OCI-LY3 (cell line): ENCODE measurements around the gene DST.

Experiments
- H2AFZ ChIP-seq: fragments of 200-600, 300-600 bp; shearing (Covaris generic); 2 replicates; pipeline ENCODE4 v1.6.0; 2014; ENCODE audit warnings: antibody characterized with exemption, low read depth, low read length
- H3K27ac ChIP-seq: fragments of 200-600, 300-600 bp; sonication (generic); 2 replicates; pipeline ENCODE4 v1.5.1; 2014; ENCODE audit warnings: mild to moderate bottlenecking, low read length, moderate library complexity, mixed read lengths
- H3K27me3 ChIP-seq: fragments of 200-600, 300-600 bp; sonication (generic); 2 replicates; pipeline ENCODE4 v1.6.1; 2014; ENCODE audit warnings: low read depth, low read length, mixed read lengths
- H3K36me3 ChIP-seq: fragments of 200-600, 300-600 bp; sonication (generic); replicated peaks from 2 replicates; pipeline ENCODE3; 2014; ENCODE audit warnings: low read depth, low read length, mixed read lengths
- H3K4me1 ChIP-seq: fragments of 300-600, 200-600 bp; sonication (generic); 2 replicates; pipeline ENCODE4 v1.6.1; 2014; ENCODE audit warnings: low read length, mixed read lengths
- H3K4me2 ChIP-seq: fragments of 200-600, 300-600 bp; sonication (generic); 2 replicates; pipeline ENCODE4 v1.6.1; 2014; ENCODE audit warnings: low read length, mixed read lengths
- H3K4me3 ChIP-seq: fragments of 300-600, 200-600 bp; sonication (generic); 2 replicates; pipeline ENCODE4 v1.5.1; 2014; ENCODE audit warnings: antibody characterized with exemption, mild to moderate bottlenecking, low read length, moderate library complexity
- H3K79me2 ChIP-seq: fragments of 300-600, 200-600 bp; shearing (Covaris generic); 2 replicates; pipeline ENCODE4 v1.6.1; 2014; ENCODE audit warnings: mild to moderate bottlenecking, low read length, mixed read lengths
- H3K9ac ChIP-seq: fragments of 300-600, 200-600 bp; shearing (Covaris generic); 2 replicates; pipeline ENCODE4 v1.6.0; 2014; ENCODE audit warnings: mild to moderate bottlenecking, low read length, moderate library complexity
- H3K9me3 ChIP-seq: fragments of 200-600, 300-600 bp; shearing (Covaris generic); 2 replicates; pipeline ENCODE4 v1.6.1; 2014; ENCODE audit warnings: low read length, mixed read lengths; ENCODE audit not compliant: insufficient read depth
- H4K20me1 ChIP-seq: fragments of 200-600, 300-600 bp; sonication (generic); 2 replicates; pipeline ENCODE4 v1.6.1; 2016; ENCODE audit warnings: low read length, mixed read lengths; ENCODE audit not compliant: insufficient read depth
- CTCF ChIP-seq: fragments of 200-600, 300-600 bp; sonication (generic); IDR thresholded peaks from 2 replicates; pipeline ENCODE4 v1.5.1; 2014; ENCODE audit warnings: antibody characterized with exemption, low read length, low read depth
- EZH2phosphoT487 ChIP-seq: fragments of 200-600 bp; shearing (Covaris generic); IDR thresholded peaks from 2 replicates; pipeline ENCODE4 v1.6.1; 2018; ENCODE audit warnings: antibody characterized with exemption, mixed run types, low read depth

DST gene

GRCh38 chr6:56650191-56650590 is 7.5 kb upstream of the DST start:
- Histone ChIP-seq H3K27me3 (no peaks in the 10 kb centered on the region; the same call in 1 of the 2 replicates), H3K9me3 (no peaks in the 10 kb centered on the region), H3K9ac (no peak overlapping the region), H2AFZ (no peak overlapping the region), H3K4me2 (no peak overlapping the region), H3K36me3 (no peaks in the 10 kb centered on the region), H4K20me1 (no peaks in the 10 kb centered on the region), H3K4me1 (no peaks in the 10 kb centered on the region), H3K27ac (no peak overlapping the region), H3K79me2 (no peaks in the 10 kb centered on the region), H3K4me3 (no peak overlapping the region)
- TF ChIP-seq EZH2phosphoT487 (no peak), CTCF (no peak)

- no peak for TF ChIP-seq EZH2phosphoT487
- TF ChIP-seq CTCF = no peak
- H3K27ac ChIP-seq = no peak overlapping the region
- H3K9me3 ChIP-seq = no peaks in the 10 kb centered on the region
- no peaks in the 10 kb centered on the region for H3K79me2 ChIP-seq
- no peak overlapping the region for H2AFZ ChIP-seq
- no peak overlapping the region for H3K9ac ChIP-seq
- H3K4me3 ChIP-seq = no peak overlapping the region
- no peak overlapping the region for H3K4me2 ChIP-seq
- no peaks in the 10 kb centered on the region; the same call in 1 of the 2 replicates for H3K27me3 ChIP-seq
- no peaks in the 10 kb centered on the region for H3K4me1 ChIP-seq
- no peaks in the 10 kb centered on the region for H4K20me1 ChIP-seq
- H3K36me3 ChIP-seq = no peaks in the 10 kb centered on the region
Observed at GRCh38 chr6:56649782-56650181, 7.1 kb upstream of the DST start.

- Histone ChIP-seq H3K9me3 (no peaks in the 10 kb centered on the region), H3K27me3 (no peaks in the 10 kb centered on the region; the same call in 1 of the 2 replicates), H3K79me2 (no peaks in the 10 kb centered on the region), H3K4me2 (no peak overlapping the region), H3K36me3 (no peaks in the 10 kb centered on the region), H3K9ac (no peak overlapping the region), H3K27ac (no peak overlapping the region), H2AFZ (no peak overlapping the region), H3K4me1 (no peaks in the 10 kb centered on the region), H4K20me1 (no peaks in the 10 kb centered on the region), H3K4me3 (no peak overlapping the region)
- TF ChIP-seq CTCF = no peak
- no peak for TF ChIP-seq EZH2phosphoT487
Observed at GRCh38 chr6:56649053-56649769, 6.5 kb upstream of the DST start.

- Histone ChIP-seq H3K4me3 (no peak overlapping the region), H4K20me1 (no peaks in the 10 kb centered on the region), H3K9ac (no peak overlapping the region), H3K79me2 (no peaks in the 10 kb centered on the region), H3K27me3 (no peaks in the 10 kb centered on the region; the same call in 1 of the 2 replicates), H3K36me3 (no peaks in the 10 kb centered on the region), H3K9me3 (no peaks in the 10 kb centered on the region), H3K27ac (no peak overlapping the region), H3K4me1 (no peaks in the 10 kb centered on the region), H3K4me2 (no peak overlapping the region), H2AFZ (no peak overlapping the region)
- TF ChIP-seq CTCF = no peak
- TF ChIP-seq EZH2phosphoT487 = no peak
Observed at GRCh38 chr6:56647172-56647762, 4.6 kb upstream of the DST start.
